SU-DHL-6 (cell line): Measurements from ENCODE around the gene HOMER2.

Source experiments
- CTCF ChIP-seq: fragments of 200-600 bp; sonication (generic); IDR thresholded peaks from one replicate; pipeline ENCODE4 v1.5.1; 2017; ENCODE audit warnings: antibody characterized with exemption, mild to moderate bottlenecking, low read length, moderate library complexity; ENCODE audit not compliant: insufficient read depth, poor library complexity, severe bottlenecking
- EZH2phosphoT487 ChIP-seq: fragments of 200-600 bp; sonication (generic), shearing (Covaris generic); conservative IDR thresholded peaks from 2 replicates; pipeline ENCODE4 v1.6.1; 2018; ENCODE audit warnings: mild to moderate bottlenecking, antibody characterized with exemption, low read length, moderate library complexity, mixed read lengths

GRCh38 chr15:82845686-82846085 is 106.8 kb downstream of the HOMER2 start:
- no peak for TF ChIP-seq CTCF
- TF ChIP-seq EZH2phosphoT487, result no peak
